Stimulated activated naive CD8-positive, alpha-beta T cell treated with anti-CD3 and anti-CD28 coated beads, Interleukin-15, Interleukin-2, amounts not matched to agents 100 ng/mL and 50 ng/mL, for 24 hours (primary cell): ENCODE data around the gene ADGRG6.

Experiments
- H3K27ac Mint-ChIP-seq: one replicate; pipeline ENCODE4 v1.8.0; 2021; ENCODE audit warnings: mild to moderate bottlenecking, mixed read lengths
- H3K27me3 Mint-ChIP-seq: one replicate; pipeline ENCODE4 v1.8.0; 2021; ENCODE audit warnings: mixed read lengths
- H3K36me3 Mint-ChIP-seq: one replicate; pipeline ENCODE4 v1.8.0; 2021; ENCODE audit warnings: low read depth, mixed read lengths
- H3K4me1 Mint-ChIP-seq: one replicate; pipeline ENCODE4 v1.8.0; 2021; ENCODE audit warnings: low read depth, mixed read lengths
- H3K4me3 Mint-ChIP-seq: one replicate; pipeline ENCODE4 v1.8.0; 2021; ENCODE audit warnings: mild to moderate bottlenecking, mixed read lengths
- H3K9me3 Mint-ChIP-seq: one replicate; pipeline ENCODE4 v1.8.0; 2021; ENCODE audit warnings: mixed read lengths

Gene ADGRG6

DNA sequence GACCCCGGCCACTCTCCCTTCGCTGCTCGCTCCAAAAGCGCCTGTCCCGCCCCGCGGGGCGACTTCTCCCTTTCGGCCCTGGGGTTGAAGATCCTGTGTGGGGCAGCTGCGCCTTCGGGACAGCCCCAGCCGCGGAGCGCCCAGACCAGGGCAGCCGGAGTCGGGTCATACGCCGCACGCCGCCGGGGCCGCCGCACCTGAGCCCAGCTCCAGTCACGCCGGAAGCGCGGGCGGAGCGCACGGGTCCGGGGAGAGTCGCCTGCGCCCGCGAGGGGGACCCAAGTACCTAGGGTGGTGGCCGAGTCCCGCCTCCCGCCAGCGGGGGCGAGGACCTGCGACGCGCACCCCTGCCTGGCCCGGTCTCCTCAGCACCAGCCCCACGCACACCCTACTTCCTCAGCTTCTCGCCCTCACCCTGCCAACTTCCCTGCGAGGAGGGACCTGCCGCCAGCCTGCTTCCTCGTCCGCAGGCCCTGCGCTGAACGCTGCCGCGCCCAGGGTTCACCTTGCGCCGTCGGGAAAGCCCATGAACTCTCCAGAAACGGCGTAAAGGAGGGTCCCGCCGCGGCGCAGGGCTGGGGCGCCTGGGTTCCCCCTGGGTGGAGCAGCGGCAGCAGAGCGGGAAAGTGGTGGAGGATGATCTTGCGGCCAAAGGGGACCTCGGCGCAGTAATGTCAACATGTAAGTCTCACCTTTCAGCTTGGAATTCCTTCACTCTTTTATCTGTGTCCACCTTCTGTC is at the start of gene ADGRG6:
Gene ADGRG6 (plus strand): TSS at position 357 of the 741 bp plus-strand sequence. CDS start 323 bp downstream, at position 680.
- H3K4me1 Mint-ChIP-seq, result peaks cover 14% of the 10 kb centered on the region
- H3K9me3 Mint-ChIP-seq, result no peaks in the 10 kb centered on the region
- H3K4me3 Mint-ChIP-seq, result peak within 1 kb of the TSS; percentile 84
- H3K36me3 Mint-ChIP-seq, result no peaks in the 10 kb centered on the region
- H3K27ac Mint-ChIP-seq, result peak within 1 kb of the TSS; percentile 66
- peaks cover 29% of the 10 kb centered on the region for H3K27me3 Mint-ChIP-seq

DNA sequence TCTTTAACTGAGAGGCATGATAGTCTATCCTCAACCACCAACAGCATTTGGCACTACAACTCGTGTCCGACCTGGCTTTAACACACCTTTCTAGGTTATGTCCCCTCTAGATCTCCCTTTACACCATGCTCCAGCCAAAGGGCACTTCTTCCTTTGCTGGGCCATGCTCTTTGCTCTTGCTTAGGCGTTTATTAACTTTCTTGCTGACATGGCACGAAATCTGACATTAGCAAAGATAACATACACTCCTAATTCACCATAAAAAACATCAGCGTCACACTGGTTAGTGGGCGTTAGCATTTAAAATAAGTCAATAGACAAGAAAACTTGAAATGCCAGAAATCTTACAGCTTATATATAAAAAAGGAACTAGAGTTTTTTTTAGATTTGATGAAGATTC is 47.3 kb upstream of the ADGRG6 start:
- Mint-ChIP-seq H3K36me3 (no peaks in the 10 kb centered on the region), H3K9me3 (no peaks in the 10 kb centered on the region), H3K4me3 (no peak overlapping the region), H3K27me3 (no peaks in the 10 kb centered on the region), H3K27ac (no peak overlapping the region), H3K4me1 (no peaks in the 10 kb centered on the region)

DNA sequence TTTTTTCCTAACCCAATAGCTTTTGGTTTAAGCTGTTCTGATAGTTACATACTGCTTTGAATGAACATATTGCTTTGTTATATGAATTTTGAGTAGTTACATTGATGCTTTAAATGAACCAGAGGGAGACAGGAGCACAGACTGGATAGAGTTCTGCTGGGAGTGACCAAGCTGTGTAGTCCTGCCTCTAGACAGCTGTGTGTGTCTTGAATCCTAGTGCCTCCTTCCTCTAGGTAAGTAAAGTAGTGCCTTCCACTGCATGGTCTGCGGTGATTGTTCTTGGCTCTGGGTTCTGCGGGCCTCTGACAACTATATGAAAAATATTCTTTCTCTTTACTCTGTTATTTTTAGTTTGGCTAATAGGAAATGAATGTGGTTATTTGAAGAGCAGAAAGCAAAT is 46.0 kb upstream of the ADGRG6 start:
- no peak overlapping the region for H3K4me3 Mint-ChIP-seq
- no peaks in the 10 kb centered on the region for H3K9me3 Mint-ChIP-seq
- H3K4me1 Mint-ChIP-seq, result no peaks in the 10 kb centered on the region
- H3K27me3 Mint-ChIP-seq, result no peaks in the 10 kb centered on the region
- H3K27ac Mint-ChIP-seq, result no peak overlapping the region
- H3K36me3 Mint-ChIP-seq, result no peaks in the 10 kb centered on the region

DNA sequence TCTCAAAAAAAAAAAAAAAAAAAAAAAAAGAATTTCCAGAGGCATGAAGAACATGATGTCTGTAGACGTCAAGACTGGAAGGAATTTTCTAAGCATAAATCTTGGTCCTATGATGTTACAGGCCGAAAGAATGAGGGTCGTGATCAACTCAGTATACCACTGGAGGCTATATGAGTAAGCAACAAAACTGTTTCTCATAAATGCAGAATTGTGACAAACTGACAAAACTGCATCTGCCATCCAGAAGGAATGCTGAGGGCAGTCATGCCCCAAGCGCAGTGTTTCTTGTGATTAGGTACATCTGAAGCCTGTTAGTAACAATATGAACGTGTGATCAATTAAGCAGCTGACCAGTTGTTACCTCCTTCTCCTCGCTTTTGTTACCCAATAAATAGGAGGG is 43.5 kb upstream of the ADGRG6 start:
- Mint-ChIP-seq H3K4me1 (no peaks in the 10 kb centered on the region), H3K4me3 (no peak overlapping the region), H3K36me3 (no peaks in the 10 kb centered on the region), H3K27ac (no peak overlapping the region), H3K9me3 (no peaks in the 10 kb centered on the region), H3K27me3 (no peaks in the 10 kb centered on the region)

DNA sequence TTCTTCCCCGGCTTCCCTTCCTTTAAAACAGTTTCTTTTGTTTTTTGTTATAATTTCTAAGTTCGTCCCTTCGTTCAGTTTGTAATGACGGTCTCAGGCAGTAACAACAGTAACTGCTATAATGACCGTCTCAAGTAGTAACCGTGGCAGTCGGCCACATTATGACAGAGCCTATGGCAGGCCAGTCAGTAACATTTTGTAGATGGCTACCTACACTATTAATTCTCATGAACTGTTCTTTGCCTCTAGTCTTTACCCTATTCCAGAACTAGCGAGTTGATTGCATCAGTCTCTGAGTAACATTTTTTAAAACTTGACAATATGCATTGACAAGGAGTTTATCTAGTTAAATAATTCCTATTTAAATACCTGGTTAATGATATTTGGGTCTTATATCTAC is 43.0 kb upstream of the ADGRG6 start:
- Mint-ChIP-seq H3K4me3 (no peak overlapping the region), H3K9me3 (no peaks in the 10 kb centered on the region), H3K36me3 (no peaks in the 10 kb centered on the region), H3K4me1 (no peaks in the 10 kb centered on the region), H3K27ac (no peak overlapping the region), H3K27me3 (no peaks in the 10 kb centered on the region)

DNA sequence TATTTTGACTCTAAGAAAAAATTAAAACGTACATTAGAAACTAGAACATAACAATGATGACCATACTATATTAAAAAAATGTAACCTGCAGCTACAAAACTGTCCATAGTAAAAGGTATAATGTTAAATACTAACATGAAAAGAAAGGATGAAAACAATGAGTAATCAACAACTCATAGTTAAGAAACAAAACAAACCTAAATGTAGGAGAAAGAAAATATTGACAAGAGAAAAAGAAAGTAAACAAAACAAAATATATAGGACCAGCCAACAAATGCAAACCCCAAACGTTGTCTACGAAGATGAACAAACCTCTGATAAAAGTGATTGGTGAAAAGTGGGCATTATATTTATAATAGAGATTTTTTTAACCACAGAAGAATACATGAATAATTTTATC is 41.1 kb upstream of the ADGRG6 start:
- Mint-ChIP-seq H3K4me3 (no peak overlapping the region), H3K27me3 (no peaks in the 10 kb centered on the region), H3K36me3 (no peaks in the 10 kb centered on the region), H3K9me3 (no peaks in the 10 kb centered on the region), H3K27ac (no peak overlapping the region), H3K4me1 (no peaks in the 10 kb centered on the region)

DNA sequence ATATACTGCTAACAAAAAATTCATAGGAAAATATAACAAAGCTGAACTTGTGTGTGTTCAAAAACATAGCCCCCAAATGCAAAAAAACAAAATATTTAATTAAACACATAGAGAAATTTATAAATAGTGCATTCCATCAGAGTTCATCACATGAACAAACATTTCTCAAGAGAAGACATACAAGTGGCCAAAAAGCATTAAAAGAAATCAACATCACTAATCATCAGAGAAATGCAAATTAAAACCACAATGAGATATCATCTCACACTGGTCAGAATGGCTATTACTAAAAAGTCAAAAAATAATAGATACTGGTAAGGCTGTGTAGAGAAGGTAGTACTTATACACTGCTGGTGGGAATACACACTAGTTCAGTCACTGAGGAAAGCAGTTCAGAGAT is 39.6 kb upstream of the ADGRG6 start:
- Mint-ChIP-seq H3K9me3 (no peaks in the 10 kb centered on the region), H3K27me3 (no peaks in the 10 kb centered on the region), H3K4me3 (no peak overlapping the region), H3K36me3 (no peaks in the 10 kb centered on the region), H3K27ac (no peak overlapping the region), H3K4me1 (no peaks in the 10 kb centered on the region)

DNA sequence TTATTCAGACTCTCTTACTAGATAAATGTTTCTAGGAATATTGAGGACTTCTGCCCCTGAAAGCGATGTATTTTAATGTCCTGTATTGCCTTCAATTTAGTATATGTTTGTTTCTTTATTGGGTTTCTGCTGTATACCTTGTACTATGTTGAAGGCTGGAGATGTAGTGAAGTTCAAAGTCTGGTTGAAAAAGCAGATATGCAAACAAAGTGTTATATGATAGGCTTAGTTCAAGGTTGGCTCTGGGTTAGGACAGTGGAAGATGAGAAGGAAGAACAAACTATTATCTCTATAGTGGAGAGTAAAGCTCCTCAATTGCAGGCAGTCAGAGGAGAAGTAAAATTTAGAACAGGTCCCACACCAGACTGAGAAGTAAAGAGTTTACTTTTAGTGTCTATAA is 36.3 kb upstream of the ADGRG6 start:
- no peak overlapping the region for H3K4me3 Mint-ChIP-seq
- no peak overlapping the region for H3K27ac Mint-ChIP-seq
- no peaks in the 10 kb centered on the region for H3K9me3 Mint-ChIP-seq
- H3K4me1 Mint-ChIP-seq, result no peaks in the 10 kb centered on the region
- H3K36me3 Mint-ChIP-seq, result no peaks in the 10 kb centered on the region
- no peaks in the 10 kb centered on the region for H3K27me3 Mint-ChIP-seq

DNA sequence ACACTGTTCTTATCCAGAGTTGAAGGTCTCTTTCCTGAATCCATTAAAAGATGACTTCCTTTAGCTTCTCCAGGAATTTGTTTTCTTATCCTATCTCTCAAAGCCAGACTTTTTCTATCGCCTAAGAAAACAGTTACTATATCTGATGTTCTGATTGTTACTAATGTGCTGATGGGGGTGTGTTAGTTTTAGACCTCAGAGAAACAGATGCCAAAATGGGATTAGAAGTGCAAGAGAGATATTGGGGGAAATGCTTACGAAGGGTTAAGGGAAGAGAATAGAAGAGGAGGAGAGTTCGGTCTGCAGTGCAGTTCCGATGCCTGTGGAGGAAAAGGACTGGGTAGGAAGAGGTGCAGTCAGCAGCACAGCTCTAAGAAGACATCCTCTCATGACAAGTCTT is 35.7 kb upstream of the ADGRG6 start:
- Mint-ChIP-seq H3K4me3 (no peak overlapping the region), H3K9me3 (no peaks in the 10 kb centered on the region), H3K27ac (no peak overlapping the region), H3K4me1 (no peaks in the 10 kb centered on the region), H3K36me3 (no peaks in the 10 kb centered on the region), H3K27me3 (no peaks in the 10 kb centered on the region)

DNA sequence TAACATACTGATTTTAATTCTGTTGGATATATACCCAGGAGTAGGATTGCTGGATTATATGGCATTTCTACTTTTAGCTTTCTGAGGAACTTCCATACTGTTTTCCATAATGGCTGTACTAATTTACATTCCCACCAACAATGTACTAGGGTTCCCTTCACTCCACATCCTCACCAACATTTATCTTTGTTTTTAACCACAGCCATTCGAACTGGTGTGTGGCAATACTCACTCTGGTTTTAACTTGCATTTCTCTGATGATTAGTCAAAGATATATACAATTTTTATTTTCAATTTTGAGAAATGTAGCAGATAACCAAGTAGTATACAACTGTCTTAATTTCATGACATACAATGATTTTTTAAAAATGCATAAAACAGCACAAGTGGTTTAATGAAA is 30.3 kb upstream of the ADGRG6 start:
- H3K27me3 Mint-ChIP-seq, result peaks cover 9% of the 10 kb centered on the region
- H3K27ac Mint-ChIP-seq, result no peak overlapping the region
- H3K4me3 Mint-ChIP-seq, result no peak overlapping the region
- no peaks in the 10 kb centered on the region for H3K9me3 Mint-ChIP-seq
- H3K4me1 Mint-ChIP-seq, result no peaks in the 10 kb centered on the region
- H3K36me3 Mint-ChIP-seq, result no peaks in the 10 kb centered on the region

DNA sequence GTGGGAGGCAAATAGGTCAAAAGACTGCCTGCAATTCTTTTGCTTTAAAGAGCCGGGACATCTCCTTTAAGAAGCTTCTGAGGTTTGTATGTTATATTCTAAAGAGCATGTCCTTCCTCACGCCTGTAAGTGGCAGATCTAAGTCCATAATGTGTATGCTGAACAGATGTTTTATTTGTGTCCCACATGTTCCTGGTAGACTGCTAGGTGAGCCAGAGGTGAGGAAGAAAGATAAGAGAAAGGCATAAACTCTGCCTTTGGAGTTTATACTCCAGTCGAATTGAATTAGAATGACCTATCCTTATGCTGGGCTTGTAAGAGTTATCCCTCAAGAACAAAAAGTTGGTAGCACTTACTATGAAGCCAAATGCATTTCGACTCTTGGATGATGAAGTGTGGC is 27.2 kb upstream of the ADGRG6 start:
- Mint-ChIP-seq H3K4me1 (no peaks in the 10 kb centered on the region), H3K27ac (no peak overlapping the region), H3K36me3 (no peaks in the 10 kb centered on the region), H3K4me3 (no peak overlapping the region), H3K27me3 (peaks cover 9% of the 10 kb centered on the region), H3K9me3 (no peaks in the 10 kb centered on the region)

DNA sequence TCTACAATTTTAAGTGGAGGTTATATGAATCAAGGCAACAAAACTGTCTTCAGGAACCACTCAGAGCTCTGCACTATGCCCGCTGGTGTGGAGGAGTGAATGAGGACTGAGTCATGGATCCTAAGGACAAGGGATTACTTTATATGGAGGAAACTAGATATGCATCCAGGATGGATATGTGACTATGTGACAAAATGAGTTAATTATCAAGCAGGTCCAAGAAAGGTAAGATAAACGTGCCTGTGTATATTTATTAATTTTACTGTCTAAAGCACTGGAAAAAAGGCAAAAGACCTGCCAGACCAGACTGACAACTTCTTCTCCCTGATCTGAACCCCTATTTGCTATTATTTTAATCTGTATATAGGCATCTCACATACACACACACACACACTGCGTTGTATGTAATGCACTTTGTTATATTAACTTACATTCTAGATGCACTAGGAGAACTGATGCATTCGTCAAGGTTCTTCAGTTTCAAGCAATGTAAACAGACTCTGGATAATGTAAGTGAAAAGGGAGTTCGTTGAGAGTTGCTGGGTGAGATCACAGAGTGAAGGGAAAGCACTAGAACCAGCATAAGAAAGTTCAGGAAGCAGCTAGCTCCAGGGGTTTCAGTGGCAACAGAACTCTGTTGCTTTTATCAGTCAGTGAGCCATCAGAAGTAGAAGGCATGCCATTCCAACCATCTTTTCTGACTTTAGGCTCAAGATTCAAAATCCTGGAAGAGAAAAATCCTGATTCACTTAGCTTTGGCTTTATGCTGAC is 26.4 kb upstream of the ADGRG6 start:
- no peaks in the 10 kb centered on the region for H3K36me3 Mint-ChIP-seq
- no peaks in the 10 kb centered on the region for H3K4me1 Mint-ChIP-seq
- no peak overlapping the region for H3K4me3 Mint-ChIP-seq
- no peak overlapping the region for H3K27ac Mint-ChIP-seq
- peaks cover 9% of the 10 kb centered on the region for H3K27me3 Mint-ChIP-seq
- no peaks in the 10 kb centered on the region for H3K9me3 Mint-ChIP-seq

DNA sequence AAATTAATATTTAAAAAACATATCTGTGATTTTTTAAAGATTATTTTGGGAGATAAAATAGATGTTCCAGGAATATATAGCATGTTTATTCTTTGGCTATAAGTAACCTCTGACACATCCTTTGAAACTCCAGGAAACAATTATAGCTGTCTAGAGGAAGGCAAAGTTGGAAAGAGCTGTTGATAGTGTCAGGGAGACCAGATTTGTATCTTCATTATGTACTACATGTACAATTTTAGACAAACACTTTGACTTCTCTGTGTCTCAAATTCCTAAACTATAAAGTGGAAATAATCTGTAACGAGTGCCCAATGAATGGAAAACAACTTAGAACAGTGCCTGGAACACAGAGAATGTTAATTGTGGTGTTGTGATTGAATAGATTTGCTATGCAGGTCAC is 25.6 kb upstream of the ADGRG6 start:
- Mint-ChIP-seq H3K4me3 (no peak overlapping the region), H3K27ac (no peak overlapping the region), H3K4me1 (no peaks in the 10 kb centered on the region), H3K36me3 (no peaks in the 10 kb centered on the region), H3K9me3 (no peaks in the 10 kb centered on the region), H3K27me3 (peaks cover 9% of the 10 kb centered on the region)

DNA sequence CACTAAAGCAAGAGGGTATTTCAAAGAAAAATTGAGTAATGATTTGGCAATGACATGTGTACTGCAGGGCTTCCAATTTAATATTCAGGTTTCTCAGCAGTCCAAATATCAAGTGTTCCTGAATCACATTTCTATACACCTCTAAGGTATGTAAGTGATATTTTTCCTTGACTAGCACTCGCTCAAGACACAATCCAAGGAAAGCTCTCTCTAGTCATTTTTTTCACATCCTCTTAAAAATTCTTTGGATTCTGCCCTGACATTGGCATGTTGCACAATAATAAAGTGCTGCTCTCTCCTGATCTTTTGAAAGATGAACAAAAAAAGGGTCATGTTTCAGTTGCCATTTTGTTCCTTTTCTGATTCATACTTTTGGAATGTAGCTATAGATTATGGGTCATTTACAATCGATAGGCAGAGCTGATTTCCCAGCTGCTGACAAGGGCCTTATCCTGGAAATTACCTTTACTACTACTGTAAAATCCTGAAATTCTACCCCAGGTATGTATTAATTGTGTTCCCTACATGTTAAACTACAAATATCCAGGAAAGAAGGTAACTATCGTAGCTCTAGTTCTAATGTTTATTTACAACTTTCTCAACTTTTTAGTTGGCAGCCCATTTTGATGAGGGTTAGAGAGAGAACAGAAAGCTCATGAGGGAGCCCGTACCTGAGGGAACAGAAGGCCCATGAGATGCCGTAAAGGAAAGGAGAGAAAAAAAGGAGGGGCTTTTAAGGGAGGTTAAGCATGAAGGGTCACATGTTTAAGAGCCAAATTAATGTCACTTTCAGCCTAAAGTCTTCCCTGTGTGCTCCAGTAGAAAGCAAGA is 22.2 kb upstream of the ADGRG6 start:
- no peak overlapping the region for H3K27ac Mint-ChIP-seq
- H3K4me1 Mint-ChIP-seq, result no peaks in the 10 kb centered on the region
- no peak overlapping the region for H3K4me3 Mint-ChIP-seq
- H3K27me3 Mint-ChIP-seq, result peaks cover 11% of the 10 kb centered on the region
- H3K9me3 Mint-ChIP-seq, result peaks cover 4% of the 10 kb centered on the region
- no peaks in the 10 kb centered on the region for H3K36me3 Mint-ChIP-seq

DNA sequence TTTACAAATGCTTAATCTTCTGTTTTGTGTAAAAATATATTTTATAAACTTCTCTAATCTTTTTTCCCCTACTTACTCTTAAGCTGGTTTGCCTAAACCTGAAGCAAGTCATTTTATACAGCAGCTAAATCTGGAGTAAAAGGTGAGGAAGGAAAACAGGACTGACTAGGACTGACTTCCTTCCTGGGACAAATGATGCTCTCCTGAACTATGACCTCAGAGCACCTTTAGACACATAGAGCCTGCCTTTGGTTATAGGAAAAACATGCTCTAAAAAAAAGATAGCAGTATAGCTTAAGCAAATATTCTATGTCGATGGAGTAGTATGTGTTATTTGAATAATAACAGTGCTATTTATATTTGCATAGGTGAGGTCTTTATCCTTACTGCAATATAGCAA is 21.5 kb upstream of the ADGRG6 start:
- no peaks in the 10 kb centered on the region for H3K4me1 Mint-ChIP-seq
- H3K36me3 Mint-ChIP-seq, result no peaks in the 10 kb centered on the region
- H3K27me3 Mint-ChIP-seq, result peaks cover 9% of the 10 kb centered on the region
- no peak overlapping the region for H3K27ac Mint-ChIP-seq
- peaks cover 4% of the 10 kb centered on the region for H3K9me3 Mint-ChIP-seq
- no peak overlapping the region for H3K4me3 Mint-ChIP-seq
